AG10803 (cell line): Measurements from ENCODE around the gene CCDC12.

Experiments used
- DNase-seq: peaks from one replicate; pipeline ENCODE4 v3.0.0; 2010; ENCODE audit warnings: low read depth
- H3K4me3 ChIP-seq: 2 replicates; pipeline ENCODE4 v1.5.1; 2011; ENCODE audit warnings: mild to moderate bottlenecking, low read length, control low read depth
- TF ChIP-seq, protein P1 (sequence below): conservative IDR thresholded peaks from 2 replicates; pipeline ENCODE4 v1.5.1; 2011; ENCODE audit warnings: mild to moderate bottlenecking, low read length, control low read depth, inconsistent platforms

CCDC12 gene

DNA sequence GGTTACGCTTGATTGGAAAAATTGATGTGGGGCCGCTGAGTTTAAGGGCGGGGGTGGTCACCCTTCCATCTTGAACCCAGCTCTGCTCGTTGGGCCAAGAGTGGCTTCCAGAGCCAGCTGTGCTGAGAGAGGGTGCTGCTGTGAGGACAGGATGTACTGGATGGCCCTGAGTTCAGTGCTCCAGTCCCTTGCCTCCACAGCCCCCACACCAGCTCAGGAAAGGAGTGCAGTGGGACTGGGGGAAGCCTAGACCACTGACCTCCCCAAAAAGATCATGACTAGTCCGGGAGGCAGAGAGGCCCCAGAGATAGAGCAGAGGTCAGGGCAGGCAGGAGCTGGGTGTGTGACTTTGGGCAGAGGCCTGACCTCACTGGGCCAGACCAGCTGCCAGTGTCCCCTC lies 103.0 kb downstream of the CCDC12 start:
- no peak for DNase-seq
- TF ChIP-seq, protein P1, sequence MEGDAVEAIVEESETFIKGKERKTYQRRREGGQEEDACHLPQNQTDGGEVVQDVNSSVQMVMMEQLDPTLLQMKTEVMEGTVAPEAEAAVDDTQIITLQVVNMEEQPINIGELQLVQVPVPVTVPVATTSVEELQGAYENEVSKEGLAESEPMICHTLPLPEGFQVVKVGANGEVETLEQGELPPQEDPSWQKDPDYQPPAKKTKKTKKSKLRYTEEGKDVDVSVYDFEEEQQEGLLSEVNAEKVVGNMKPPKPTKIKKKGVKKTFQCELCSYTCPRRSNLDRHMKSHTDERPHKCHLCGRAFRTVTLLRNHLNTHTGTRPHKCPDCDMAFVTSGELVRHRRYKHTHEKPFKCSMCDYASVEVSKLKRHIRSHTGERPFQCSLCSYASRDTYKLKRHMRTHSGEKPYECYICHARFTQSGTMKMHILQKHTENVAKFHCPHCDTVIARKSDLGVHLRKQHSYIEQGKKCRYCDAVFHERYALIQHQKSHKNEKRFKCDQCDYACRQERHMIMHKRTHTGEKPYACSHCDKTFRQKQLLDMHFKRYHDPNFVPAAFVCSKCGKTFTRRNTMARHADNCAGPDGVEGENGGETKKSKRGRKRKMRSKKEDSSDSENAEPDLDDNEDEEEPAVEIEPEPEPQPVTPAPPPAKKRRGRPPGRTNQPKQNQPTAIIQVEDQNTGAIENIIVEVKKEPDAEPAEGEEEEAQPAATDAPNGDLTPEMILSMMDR = no peak
- H3K4me3 ChIP-seq = no peak overlapping the region
